LNCaP clone FGC (cell line): ENCODE measurements around the gene CDK3.

Source experiments
- DNase-seq: peaks from one replicate; pipeline ENCODE4 v3.0.0-alpha.2; 2011; ENCODE audit warnings: low read depth
- H3K4me3 ChIP-seq: 2 replicates; pipeline ENCODE4 v1.5.1; 2011; ENCODE audit warnings: mild to moderate bottlenecking, low read depth, low read length, control low read depth
- CTCF ChIP-seq: IDR thresholded peaks from 2 replicates; pipeline ENCODE4 v1.5.1; 2012; ENCODE audit warnings: mild to moderate bottlenecking; ENCODE audit not compliant: control insufficient read depth, insufficient read depth; ENCODE audit errors: extremely low read depth

CDK3 gene

GRCh38 chr17:76014925-76015261 is 14.2 kb downstream of the CDK3 start:
- no peak for DNase-seq
- TF ChIP-seq CTCF = no peak

DNA sequence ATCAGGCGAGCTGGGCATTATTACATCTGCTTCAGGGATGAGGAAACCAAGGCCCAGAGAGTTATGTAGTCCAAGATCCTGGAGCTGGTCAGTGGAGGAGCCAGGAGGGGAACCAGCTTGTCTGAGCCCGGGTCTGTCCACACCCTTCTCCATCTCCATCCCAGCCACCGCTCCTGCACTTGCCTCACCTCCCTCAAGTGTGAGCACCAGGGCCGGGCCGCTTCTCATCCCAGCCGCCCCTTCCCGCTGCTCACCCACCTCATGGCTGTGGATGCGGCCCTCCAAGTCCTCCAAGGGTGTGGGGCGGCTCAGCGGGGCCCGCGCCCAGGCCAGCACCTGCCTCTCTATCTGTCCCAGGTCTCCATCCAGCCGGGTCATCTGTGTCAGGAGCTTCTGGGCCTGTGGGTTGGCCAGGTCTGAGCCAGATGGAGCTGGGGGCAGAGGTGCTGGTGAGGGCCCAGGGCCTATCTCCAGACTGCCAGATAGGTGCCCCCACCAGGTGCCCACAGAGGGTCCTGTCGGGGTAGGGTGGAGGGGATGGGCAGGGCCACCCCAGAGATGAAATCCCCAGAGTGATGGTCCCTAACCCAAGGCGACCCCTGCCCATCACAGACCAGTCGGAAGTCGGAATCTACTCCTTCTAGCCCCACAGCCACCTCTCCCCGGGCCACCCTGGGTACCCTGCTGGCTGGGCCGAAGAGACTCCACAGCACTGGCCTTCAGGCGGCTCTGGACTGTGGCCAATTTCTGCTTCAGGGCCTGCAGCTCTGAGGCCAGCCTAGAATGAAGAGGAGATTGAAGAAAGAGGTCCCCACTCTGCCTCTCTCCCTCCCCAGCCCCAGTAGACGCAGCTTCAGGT is 17.1 kb downstream of the CDK3 start:
- no peak for DNase-seq
- H3K4me3 ChIP-seq = no peak overlapping the region
- no peak for TF ChIP-seq CTCF

More at GRCh38 chr17:76014925-76015261, 14.2 kb downstream of the CDK3 start:
- no peak overlapping the region for H3K4me3 ChIP-seq

- H3K4me3 ChIP-seq = no peak overlapping the region
- no peak for DNase-seq
- TF ChIP-seq CTCF = no peak
These were observed 17.7 kb downstream of the CDK3 start for GRCh38 chr17:76018340-76018680.

DNA sequence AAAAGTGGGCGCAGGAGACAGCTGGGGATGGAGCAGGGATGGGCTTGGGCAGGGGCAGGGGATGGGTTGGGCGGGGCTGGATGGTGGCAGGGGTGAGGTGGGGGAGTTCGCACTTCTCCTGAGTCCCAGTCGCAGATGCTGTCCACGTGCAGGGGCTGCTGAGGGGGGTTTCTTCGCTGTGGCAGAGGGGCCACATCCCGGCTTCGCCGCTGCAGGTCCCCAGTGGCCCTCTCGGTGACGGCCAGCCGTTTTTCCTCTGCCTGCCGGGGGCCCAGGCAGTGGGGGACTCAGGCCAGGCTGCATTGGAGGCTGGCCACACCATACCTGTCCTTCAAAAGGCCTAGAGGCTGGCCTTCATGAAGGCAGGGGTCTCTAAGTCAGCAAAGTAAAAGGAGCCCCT is 18.1 kb downstream of the CDK3 start:
- TF ChIP-seq CTCF = no peak
- no peak overlapping the region for H3K4me3 ChIP-seq
- DNase-seq = no peak

- TF ChIP-seq CTCF = no peak
- H3K4me3 ChIP-seq = no peak overlapping the region
- no peak for DNase-seq
These were observed 19.3 kb downstream of the CDK3 start for GRCh38 chr17:76019833-76020467.

- no peak overlapping the region for H3K4me3 ChIP-seq
- TF ChIP-seq CTCF = no peak
- no peak for DNase-seq
These were observed 21.6 kb downstream of the CDK3 start for GRCh38 chr17:76022285-76022684.
